Effector memory CD8-positive, alpha-beta T cell (primary cell): ENCODE measurements around the gene FERD3L.

Experiments used
- ATAC-seq: fragments of 150-1000 bp; cut with Tn5 transposase; replicated peaks from 2 replicates; pipeline ENCODE4 v1.10.0; 2021; ENCODE audit warnings: mild to moderate bottlenecking, moderate library complexity
- DNase-seq, 3 experiments: peaks; one replicate each; pipeline ENCODE4 v3.0.0; 2021
- H3K27ac Mint-ChIP-seq, 2 donors: one replicate each; pipeline ENCODE4 v1.8.0; 2022; ENCODE audit warnings: mild to moderate bottlenecking in 2 of 2, mixed read lengths in 2 of 2, moderate library complexity in 2 of 2
- H3K27me3 Mint-ChIP-seq, 2 donors: one replicate each; pipeline ENCODE4 v1.8.0; 2022; ENCODE audit warnings: mixed read lengths in 2 of 2
- H3K36me3 Mint-ChIP-seq: one replicate; pipeline ENCODE4 v1.8.0; 2022; ENCODE audit warnings: mild to moderate bottlenecking, moderate library complexity, mixed read lengths; ENCODE audit not compliant: insufficient read depth
- H3K4me1 Mint-ChIP-seq, 2 donors: one replicate each; pipeline ENCODE4 v1.8.0; 2022; ENCODE audit warnings: low read depth in 2 of 2, mixed read lengths in 2 of 2
- H3K4me3 Mint-ChIP-seq, 2 donors: one replicate each; pipeline ENCODE4 v1.8.0; 2022; ENCODE audit warnings: mild to moderate bottlenecking in 2 of 2, mixed read lengths in 2 of 2, moderate library complexity in 2 of 2
- H3K9me3 Mint-ChIP-seq, 2 donors: one replicate each; pipeline ENCODE4 v1.8.0; 2022; ENCODE audit warnings: mixed read lengths in 2 of 2

Gene FERD3L

DNA sequence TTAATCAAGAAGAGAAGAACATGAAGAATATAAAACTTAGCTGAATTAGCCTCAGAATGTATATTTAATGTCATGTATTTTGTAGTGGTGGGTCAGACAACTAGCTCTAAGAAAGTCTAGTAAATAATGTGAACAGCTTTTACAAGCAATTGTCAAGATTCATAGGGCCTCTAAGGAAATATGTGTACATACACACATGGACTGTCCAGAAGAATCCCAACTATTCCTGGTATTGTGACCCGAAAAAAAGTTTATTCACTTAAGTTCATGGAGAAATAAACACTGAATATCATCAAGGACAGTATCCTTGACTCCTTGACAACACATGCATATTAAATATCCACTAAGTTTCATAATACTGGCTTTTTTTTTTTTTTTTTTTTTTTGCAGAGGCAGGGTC is 16.4 kb downstream of the FERD3L start:
- Mint-ChIP-seq H3K36me3 (no peaks in the 10 kb centered on the region), H3K4me1 (no peaks in the 10 kb centered on the region), H3K9me3 (peaks cover 0 to 3% of the 10 kb centered on the region in 2 donors), H3K27ac (no peak overlapping the region), H3K27me3 (no peaks in the 10 kb centered on the region), H3K4me3 (no peak overlapping the region)
- no peak for DNase-seq
- ATAC-seq, result no peak

DNA sequence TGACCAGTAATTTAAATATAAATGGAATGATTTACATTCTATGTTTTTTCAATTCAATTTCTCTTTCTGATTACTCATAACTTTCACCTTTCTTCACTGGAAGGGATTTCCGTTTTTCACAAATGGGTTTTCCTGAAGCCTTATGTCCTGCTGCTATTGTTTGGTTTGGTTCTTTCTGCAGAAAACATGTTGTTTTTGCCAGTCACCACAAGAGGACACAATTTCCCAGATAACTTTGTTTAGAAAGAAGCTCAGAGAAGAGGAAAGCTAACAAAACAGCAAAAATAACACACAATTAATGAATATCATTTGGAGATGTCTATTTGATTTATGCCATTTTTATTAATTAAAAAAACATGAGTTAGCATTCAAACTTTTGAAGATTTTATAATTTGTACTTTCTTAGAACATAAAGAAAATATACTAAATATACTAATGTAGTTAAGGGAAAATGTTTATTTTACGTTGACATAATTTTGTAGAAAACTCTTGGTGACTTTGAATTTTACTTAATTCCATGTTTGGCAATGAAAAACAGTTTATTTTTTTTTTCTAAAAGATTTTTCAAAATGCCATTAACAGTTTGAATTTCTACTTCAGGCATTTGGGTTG is 23.1 kb downstream of the FERD3L start:
- ATAC-seq, result no peak
- Mint-ChIP-seq H3K27ac (no peak overlapping the region), H3K4me3 (no peak overlapping the region), H3K9me3 (no peaks in the 10 kb centered on the region), H3K36me3 (no peaks in the 10 kb centered on the region), H3K27me3 (peaks cover 13 to 21% of the 10 kb centered on the region in 2 donors), H3K4me1 (peaks cover 0 to 2% of the 10 kb centered on the region in 2 donors)
- no peak for DNase-seq

DNA sequence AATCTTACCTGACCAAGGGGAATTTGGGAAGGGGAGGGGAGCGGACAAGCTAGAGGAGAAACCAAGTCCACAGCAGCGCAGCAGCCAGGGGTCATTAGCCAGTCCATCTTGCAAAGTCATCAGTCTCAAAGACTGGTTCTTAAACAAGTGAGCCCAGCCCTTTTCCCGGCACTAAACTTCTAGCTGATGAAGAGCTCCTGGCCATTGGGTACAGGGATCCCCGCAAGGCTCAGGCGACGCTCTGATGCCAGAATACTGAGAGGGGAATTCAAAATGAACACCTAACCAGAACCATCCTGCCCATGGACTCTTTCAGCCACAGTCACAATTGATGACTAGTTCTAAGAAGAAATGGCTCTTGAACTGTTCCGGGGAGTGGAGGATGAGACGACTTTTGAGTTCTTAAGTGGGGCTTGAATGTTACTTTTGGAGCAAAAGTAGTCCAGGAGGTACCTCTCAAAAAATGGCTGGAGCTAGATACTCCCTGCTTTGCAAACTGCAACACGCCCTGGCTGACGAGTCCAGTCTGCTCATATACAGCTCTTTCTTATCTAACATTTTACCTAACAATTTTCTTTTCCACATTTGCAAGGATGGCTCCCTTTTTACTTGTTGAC is 25.2 kb downstream of the FERD3L start:
- Mint-ChIP-seq H3K9me3 (no peaks in the 10 kb centered on the region), H3K4me3 (no peak overlapping the region), H3K4me1 (peaks cover 3% of the 10 kb centered on the region in 2 donors), H3K36me3 (no peaks in the 10 kb centered on the region), H3K27ac (no peak overlapping the region), H3K27me3 (peaks cover 23 to 26% of the 10 kb centered on the region in 2 donors)
- no peak for DNase-seq
- ATAC-seq, result no peak

DNA sequence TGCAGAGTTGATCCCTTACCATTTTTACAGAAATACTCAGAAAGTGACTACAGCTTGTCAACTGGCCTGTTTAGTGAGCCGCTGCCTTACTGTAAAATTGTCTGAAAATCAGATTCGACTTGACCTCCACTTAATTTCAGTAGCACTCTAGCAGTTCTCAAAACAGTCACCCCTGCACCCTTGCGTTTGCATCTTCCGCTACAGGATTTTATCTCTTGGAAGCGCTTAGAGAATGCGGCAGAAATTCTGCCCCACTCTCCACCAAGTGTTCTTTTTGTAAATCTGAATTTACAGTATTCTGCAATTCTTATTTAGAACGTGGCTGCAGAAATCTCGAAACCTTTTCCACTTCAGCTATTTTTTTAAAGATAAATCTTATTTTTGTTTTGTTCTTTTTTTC is 25.8 kb downstream of the FERD3L start:
- H3K36me3 Mint-ChIP-seq, result no peaks in the 10 kb centered on the region
- no peak overlapping the region for H3K4me3 Mint-ChIP-seq
- no peaks in the 10 kb centered on the region for H3K9me3 Mint-ChIP-seq
- no peak overlapping the region for H3K27ac Mint-ChIP-seq
- H3K27me3 Mint-ChIP-seq, result peaks cover 29 to 31% of the 10 kb centered on the region in 2 donors
- H3K4me1 Mint-ChIP-seq, result peaks cover 3% of the 10 kb centered on the region in 2 donors
- no peak for ATAC-seq
- no peak for DNase-seq

DNA sequence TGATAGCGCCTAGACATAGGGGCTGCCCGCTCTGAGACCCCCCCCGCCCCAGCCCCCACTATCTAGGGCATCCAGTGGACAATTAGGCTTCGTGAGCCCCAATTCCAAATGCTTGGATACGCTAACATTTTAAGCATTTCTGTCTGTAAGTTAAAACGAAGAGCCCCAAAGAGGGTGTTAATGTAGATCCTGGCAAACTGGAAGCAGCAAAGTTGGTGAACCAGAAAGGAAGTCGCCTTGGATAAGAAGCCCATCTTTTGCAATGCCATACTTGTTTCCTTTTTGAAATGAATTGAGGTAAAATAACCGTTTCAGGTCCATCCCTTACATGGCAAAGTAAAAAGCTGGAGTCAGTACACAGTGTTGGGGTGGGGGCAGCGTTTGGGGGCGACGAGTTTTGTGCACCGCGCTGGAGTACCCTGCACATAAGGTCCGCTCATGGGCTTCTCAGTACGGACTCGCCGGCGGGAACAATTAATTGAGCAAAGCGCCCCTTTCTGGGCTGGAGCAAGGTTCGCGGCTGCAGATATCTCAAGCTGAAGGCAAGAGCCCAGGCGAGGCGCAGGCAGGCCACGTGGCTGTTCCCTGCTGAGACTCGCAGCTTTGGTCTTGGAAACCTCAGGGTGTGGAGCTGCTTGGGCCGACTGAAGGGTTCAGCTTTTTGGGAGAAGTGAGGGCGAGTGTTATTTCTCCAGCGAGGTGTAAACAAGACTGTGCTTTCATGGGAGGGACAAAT is 26.4 kb downstream of the FERD3L start:
- Mint-ChIP-seq H3K36me3 (no peaks in the 10 kb centered on the region), H3K27me3 (peaks cover 33 to 34% of the 10 kb centered on the region in 2 donors), H3K4me1 (peaks cover 3% of the 10 kb centered on the region in 2 donors), H3K27ac (no peak overlapping the region), H3K4me3 (no peak overlapping the region), H3K9me3 (no peaks in the 10 kb centered on the region)
- no peak for DNase-seq
- ATAC-seq, result no peak

DNA sequence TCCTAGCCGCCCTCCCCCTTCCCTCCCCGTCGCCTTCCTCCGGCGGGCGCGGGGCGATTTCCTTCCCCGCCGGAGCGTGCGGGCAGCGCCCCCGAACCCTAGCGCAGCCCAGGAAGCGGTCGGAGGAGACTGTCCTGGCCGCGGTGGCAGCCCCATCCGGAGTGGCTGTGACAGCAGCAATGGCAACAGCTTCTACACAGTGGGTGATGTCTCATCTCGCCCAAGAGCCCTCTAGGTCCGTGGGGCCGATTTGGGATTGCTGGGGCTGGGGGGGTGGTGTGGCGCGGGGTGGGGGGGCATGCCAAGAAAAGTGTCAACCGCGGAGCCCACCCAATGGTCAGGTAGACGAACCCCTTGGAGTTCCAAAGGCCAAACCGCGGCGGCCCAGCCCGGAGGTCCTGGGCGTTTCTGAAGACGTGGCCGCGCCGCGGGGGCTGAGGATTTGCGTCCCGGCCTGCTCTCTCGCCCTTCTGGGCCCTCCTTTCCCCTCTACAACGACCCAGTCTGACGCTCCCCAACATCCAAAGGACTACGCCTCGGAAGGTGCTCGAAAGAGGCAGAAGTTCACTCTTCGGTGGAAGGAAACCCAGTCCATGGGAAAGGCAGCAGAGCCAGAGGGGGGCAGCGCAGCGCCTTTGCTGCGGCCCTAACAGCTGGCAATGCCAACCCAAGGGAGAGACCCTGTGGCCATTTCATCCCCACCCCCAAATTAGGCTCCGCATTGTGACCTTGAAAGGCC is 27.2 kb downstream of the FERD3L start:
- Mint-ChIP-seq H3K4me3 (no peak overlapping the region), H3K27me3 (peaks cover 32 to 41% of the 10 kb centered on the region in 2 donors), H3K36me3 (no peaks in the 10 kb centered on the region), H3K27ac (no peak overlapping the region), H3K4me1 (peaks cover 3% of the 10 kb centered on the region in 2 donors), H3K9me3 (no peaks in the 10 kb centered on the region)
- no peak for DNase-seq
- ATAC-seq, result no peak

DNA sequence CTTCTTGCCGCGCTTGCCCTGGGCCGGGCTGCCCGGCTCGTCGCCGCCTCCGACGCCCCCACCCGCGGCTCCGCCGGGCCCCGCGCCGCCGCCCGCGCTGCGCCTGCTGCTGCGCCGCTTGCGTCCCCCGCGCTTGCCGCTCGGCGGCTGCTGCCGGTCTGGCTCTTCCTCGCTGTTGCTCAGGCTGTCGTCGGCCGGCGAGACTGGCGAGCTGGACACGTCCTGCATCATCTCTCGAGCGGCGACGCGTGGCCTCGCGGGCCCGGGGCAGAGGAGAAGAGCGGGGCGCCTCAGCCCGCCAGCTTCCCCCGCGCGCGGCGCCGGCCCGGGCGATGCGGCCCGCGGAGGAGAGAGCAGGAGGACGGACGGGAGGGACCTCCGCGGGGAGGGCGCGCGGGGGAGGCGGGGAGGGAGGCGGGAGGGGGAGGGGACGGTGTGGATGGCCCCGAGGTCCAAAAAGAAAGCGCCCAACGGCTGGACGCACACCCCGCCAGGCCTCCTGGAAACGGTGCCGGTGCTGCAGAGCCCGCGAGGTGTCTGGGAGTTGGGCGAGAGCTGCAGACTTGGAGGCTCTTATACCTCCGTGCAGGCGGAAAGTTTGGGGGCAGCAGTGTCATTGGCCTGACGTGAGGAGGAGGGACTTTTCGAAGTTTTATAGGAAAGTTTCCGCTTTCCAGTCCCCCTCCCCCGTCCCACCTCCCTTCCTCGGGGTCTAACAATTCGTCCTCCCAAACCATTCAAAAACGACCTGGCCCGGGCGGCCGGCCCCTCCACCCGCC is 27.9 kb downstream of the FERD3L start, which contains the start of gene TWIST1:
Gene TWIST1 (minus strand): TSS at position 546 of the 779 bp plus-strand sequence. CDS start 315 bp downstream, at position 231.
- Mint-ChIP-seq H3K4me1 (peaks cover 3% of the 10 kb centered on the region in 2 donors), H3K27me3 (peaks cover 31 to 48% of the 10 kb centered on the region in 2 donors), H3K4me3 (peak within 1 kb of the TSS in 1 of 2 donors; percentile 32), H3K27ac (no peak within 1 kb of the TSS), H3K9me3 (no peaks in the 10 kb centered on the region), H3K36me3 (no peaks in the 10 kb centered on the region)
- ATAC-seq (no peak), DNase-seq (no peak)

DNA sequence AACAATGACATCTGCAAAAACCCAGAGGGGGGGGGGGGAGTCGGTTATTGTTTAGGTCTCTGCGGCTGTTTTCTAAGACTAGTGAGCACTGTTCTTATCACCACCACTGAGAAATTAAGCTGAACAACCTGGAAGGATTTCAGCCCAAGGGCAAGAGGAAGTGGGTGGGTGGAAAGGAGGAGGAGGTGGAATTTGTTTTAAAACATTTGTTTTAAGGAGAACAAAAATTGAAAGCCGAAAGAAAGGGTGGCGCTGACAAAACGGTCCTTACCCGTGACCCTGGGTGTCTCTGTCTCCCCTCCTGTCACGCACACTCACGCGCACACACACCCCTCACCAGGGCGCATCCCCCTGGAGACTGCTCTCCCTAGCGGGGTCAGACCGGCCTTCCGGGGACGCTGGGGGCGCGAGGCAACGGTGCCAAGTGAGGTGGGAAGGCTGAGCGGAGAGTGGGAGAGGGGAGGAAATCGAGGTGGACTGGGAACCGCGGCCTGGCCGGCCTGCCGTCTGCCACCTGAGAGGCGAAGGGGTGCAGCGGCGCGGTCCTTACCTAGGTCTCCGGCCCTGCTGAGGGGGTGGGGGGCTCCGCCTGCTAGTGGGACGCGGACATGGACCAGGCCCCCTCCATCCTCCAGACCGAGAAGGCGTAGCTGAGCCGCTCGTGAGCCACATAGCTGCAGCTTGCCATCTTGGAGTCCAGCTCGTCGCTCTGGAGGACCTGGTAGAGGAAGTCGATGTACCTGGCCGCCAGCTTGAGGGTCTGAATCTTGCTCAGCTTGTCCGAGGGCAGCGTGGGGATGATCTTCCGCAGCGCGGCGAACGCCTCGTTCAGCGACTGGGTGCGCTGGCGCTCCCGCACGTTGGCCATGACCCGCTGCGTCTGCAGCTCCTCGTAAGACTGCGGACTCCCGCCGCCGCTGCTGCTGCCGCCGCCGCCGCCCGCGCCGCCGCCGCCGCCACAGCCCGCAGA is 28.8 kb downstream of the FERD3L start:
- H3K27me3 Mint-ChIP-seq, result peaks cover 39 to 57% of the 10 kb centered on the region in 2 donors
- DNase-seq (no peak), ATAC-seq (no peak)
- H3K27ac Mint-ChIP-seq, result no peak overlapping the region
- peak overlapping the region in 1 of 2 donors; percentile 32 for H3K4me3 Mint-ChIP-seq
- peaks cover 3% of the 10 kb centered on the region in 2 donors for H3K4me1 Mint-ChIP-seq
- H3K9me3 Mint-ChIP-seq, result no peaks in the 10 kb centered on the region
- H3K36me3 Mint-ChIP-seq, result no peaks in the 10 kb centered on the region

DNA sequence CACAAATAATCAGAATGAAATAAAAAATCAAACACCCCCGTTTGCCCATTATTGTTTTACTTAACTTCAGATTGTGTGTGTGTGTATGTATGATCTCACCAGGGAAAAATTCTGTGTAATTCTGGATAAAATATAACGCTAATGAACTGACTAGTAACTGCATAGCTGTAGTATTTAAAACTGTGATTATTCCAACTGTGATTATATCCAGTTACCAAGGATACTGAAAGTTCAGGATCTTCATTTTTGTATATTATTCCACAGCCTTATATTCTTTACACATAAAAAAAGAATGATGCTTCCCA is 30.7 kb downstream of the FERD3L start:
- H3K4me1 Mint-ChIP-seq, result peaks cover 3% of the 10 kb centered on the region in 2 donors
- H3K27me3 Mint-ChIP-seq, result peaks cover 49 to 76% of the 10 kb centered on the region in 2 donors
- peaks cover 0 to under 1% of the 10 kb centered on the region in 2 donors for H3K9me3 Mint-ChIP-seq
- ATAC-seq (no peak), DNase-seq (no peak)
- H3K27ac Mint-ChIP-seq, result no peak overlapping the region
- no peaks in the 10 kb centered on the region for H3K36me3 Mint-ChIP-seq
- H3K4me3 Mint-ChIP-seq, result no peak overlapping the region

DNA sequence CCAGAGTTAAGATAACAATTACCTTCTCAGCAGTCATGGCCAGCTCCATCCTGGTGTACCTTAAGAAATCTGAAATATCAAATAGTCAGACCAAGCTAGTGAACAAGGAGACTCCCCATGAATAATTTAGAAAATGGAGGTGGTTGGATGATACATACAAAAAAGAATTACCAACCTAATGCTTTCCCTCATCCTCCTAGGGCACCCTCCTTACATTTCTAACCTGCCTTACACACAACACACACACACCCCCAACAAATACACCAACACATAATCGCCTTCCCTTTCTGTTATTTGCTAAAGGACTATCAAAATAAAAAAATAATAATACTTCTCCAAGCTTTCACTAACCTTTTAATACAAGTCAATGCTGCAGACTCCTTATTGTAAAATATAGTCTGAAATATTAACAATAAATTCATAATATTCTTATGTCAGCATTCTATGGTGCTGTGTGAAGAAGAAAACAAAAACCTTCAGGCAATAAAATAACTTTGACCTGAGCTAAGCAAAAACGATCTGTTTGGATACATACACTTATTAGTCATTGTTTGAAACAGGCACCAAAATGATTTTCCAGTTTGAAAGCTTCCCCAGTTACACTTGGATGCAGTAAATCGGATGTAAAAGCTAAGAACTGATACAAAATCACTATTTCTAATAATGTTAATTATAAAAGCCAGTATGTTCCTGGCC is 31.2 kb downstream of the FERD3L start:
- Mint-ChIP-seq H3K27me3 (peaks cover 54 to 77% of the 10 kb centered on the region in 2 donors), H3K4me3 (no peak overlapping the region), H3K36me3 (no peaks in the 10 kb centered on the region), H3K27ac (no peak overlapping the region), H3K9me3 (peaks cover 0 to 6% of the 10 kb centered on the region in 2 donors), H3K4me1 (peaks cover 3% of the 10 kb centered on the region in 2 donors)
- DNase-seq, result no peak
- no peak for ATAC-seq

DNA sequence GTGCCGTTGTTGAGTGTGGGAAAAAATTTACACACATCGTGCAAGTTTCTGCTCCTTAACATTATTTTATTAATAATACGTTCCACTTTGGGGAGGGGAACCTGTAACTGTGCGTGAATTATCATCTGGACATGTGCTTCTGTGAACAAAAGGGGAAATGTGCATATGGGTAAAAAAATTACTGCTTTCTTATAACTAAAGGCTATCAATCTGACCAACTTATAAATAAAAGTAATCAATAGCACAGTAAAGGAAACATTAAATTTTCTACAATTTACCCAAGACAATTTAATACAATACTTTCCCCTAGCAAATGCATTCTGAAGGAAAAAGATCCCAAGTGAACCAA is 32.2 kb downstream of the FERD3L start:
- peaks cover 57 to 78% of the 10 kb centered on the region in 2 donors for H3K27me3 Mint-ChIP-seq
- no peak overlapping the region for H3K4me3 Mint-ChIP-seq
- ATAC-seq, result no peak
- peaks cover 2 to 3% of the 10 kb centered on the region in 2 donors for H3K4me1 Mint-ChIP-seq
- no peak for DNase-seq
- H3K36me3 Mint-ChIP-seq, result no peaks in the 10 kb centered on the region
- H3K27ac Mint-ChIP-seq, result no peak overlapping the region
- peaks cover 2 to 10% of the 10 kb centered on the region in 2 donors for H3K9me3 Mint-ChIP-seq
